HEK293 (cell line): Measurements from ENCODE around the gene PBX3.
A peak's percentile ranks its signal among the peaks of the same experiment; 100 is the strongest.

Source experiments
- CTCF ChIA-PET: fragments of 350-600 bp; formaldehyde crosslinking; extraction: SDS; loops from one replicate; lab custom pipeline; 2021; ENCODE audit warnings: antibody characterized with exemption; lab: Yijun Ruan, JAX
- POLR2A ChIA-PET: fragments of 300-600 bp; formaldehyde crosslinking; extraction: SDS; loops from one replicate; lab custom pipeline; 2020; ENCODE audit warnings: antibody characterized with exemption, inconsistent platforms; lab: Yijun Ruan, JAX
- H3K27ac ChIP-seq: fragments of 200-500 bp; sonication (Bioruptor generic); 2 replicates; pipeline ENCODE4 v1.5.1; 2014; ENCODE audit warnings: low read depth, low read length, control low read depth, inconsistent platforms; ENCODE audit errors: extremely low read depth
- H3K36me3 ChIP-seq, 2 experiments: fragments of 200-500 bp in 1 of 2; sonication (Bioruptor generic) in 1 of 2; 1 replicate in 1 of 2; 2 replicates in 1 of 2; pipeline ENCODE4 v1.5.1; 2014 to 2017; ENCODE audit warnings: inconsistent platforms in 2 of 2, low read length in 2 of 2; ENCODE audit not compliant: control insufficient read depth in 2 of 2, insufficient read depth in 1 of 2
- H3K4me1 ChIP-seq: fragments of 200-500 bp; sonication (Bioruptor generic); 2 replicates; pipeline ENCODE4 v1.5.1; 2014; ENCODE audit warnings: mild to moderate bottlenecking, low read length, inconsistent platforms; ENCODE audit not compliant: control insufficient read depth, insufficient read depth
- H3K4me3 ChIP-seq: 2 replicates; pipeline ENCODE4 v1.5.1; 2011; ENCODE audit warnings: low read depth, mild to moderate bottlenecking, control low read depth, low read length, moderate library complexity
- H3K9me3 ChIP-seq: fragments of 200-500 bp; sonication (Bioruptor generic); 2 replicates; pipeline ENCODE4 v1.5.1; 2014; ENCODE audit warnings: low read depth, low read length, inconsistent platforms; ENCODE audit not compliant: control insufficient read depth, insufficient read depth
- AEBP2 ChIP-seq: fragments of 450-650 bp; formaldehyde crosslinking; IDR thresholded peaks from 2 replicates; pipeline ENCODE4 v1.5.1; 2016; ENCODE audit warnings: missing biosample characterization, missing genetic modification characterization, borderline replicate concordance
- BCL6B ChIP-seq: fragments of 450-650 bp; formaldehyde crosslinking; IDR thresholded peaks from 2 replicates; pipeline ENCODE4 v1.5.1; 2017; ENCODE audit warnings: missing biosample characterization, missing genetic modification characterization
- FEZF1 ChIP-seq: fragments of 450-650 bp; formaldehyde crosslinking; IDR thresholded peaks from 2 replicates; pipeline ENCODE4 v1.5.1; 2016; ENCODE audit warnings: missing biosample characterization, missing genetic modification characterization
- KLF1 ChIP-seq: fragments of 450-650 bp; formaldehyde crosslinking; IDR thresholded peaks from 2 replicates; pipeline ENCODE4 v1.5.1; 2016; ENCODE audit warnings: missing biosample characterization, missing genetic modification characterization
- KLF16 ChIP-seq: fragments of 450-650 bp; formaldehyde crosslinking; IDR thresholded peaks from 2 replicates; pipeline ENCODE4 v1.5.1; 2017; ENCODE audit warnings: missing biosample characterization, missing genetic modification characterization
- PBX3 ChIP-seq: sonication (generic); formaldehyde crosslinking; IDR thresholded peaks from 2 replicates; pipeline ENCODE4 v1.8.1; 2022; ENCODE audit warnings: mild to moderate bottlenecking, moderate library complexity, missing genetic modification reagents
- SCRT2 ChIP-seq: fragments of 450-650 bp; formaldehyde crosslinking; IDR thresholded peaks from 2 replicates; pipeline ENCODE4 v1.5.1; 2016; ENCODE audit warnings: missing biosample characterization, missing genetic modification characterization
- SP2 ChIP-seq: fragments of 450-650 bp; formaldehyde crosslinking; IDR thresholded peaks from 2 replicates; pipeline ENCODE4 v1.5.1; 2016; ENCODE audit warnings: missing biosample characterization, missing genetic modification characterization
- TRIM28 ChIP-seq: IDR thresholded peaks from 2 replicates; pipeline ENCODE4 v1.6.1; 2011; ENCODE audit warnings: low read length, control low read depth, borderline replicate concordance
- ZBTB11 ChIP-seq: fragments of 450-650 bp; formaldehyde crosslinking; conservative IDR thresholded peaks from 2 replicates; pipeline ENCODE4 v1.5.1; 2016; ENCODE audit warnings: low read depth, missing biosample characterization, missing genetic modification characterization
- ZFP3 ChIP-seq: fragments of 450-650 bp; formaldehyde crosslinking; IDR thresholded peaks from 2 replicates; pipeline ENCODE4 v1.5.1; 2016; ENCODE audit warnings: low read depth, missing biosample characterization, missing genetic modification characterization
- ZFP41 ChIP-seq: fragments of 450-650 bp; formaldehyde crosslinking; IDR thresholded peaks from 2 replicates; pipeline ENCODE4 v1.5.1; 2016; ENCODE audit warnings: missing biosample characterization, missing genetic modification characterization, borderline replicate concordance
- ZFP69B ChIP-seq: fragments of 450-650 bp; formaldehyde crosslinking; IDR thresholded peaks from 2 replicates; pipeline ENCODE4 v1.5.1; 2016; ENCODE audit warnings: missing biosample characterization, missing genetic modification characterization
- ZNF10 ChIP-seq: fragments of 450-650 bp; formaldehyde crosslinking; IDR thresholded peaks from 2 replicates; pipeline ENCODE4 v1.5.1; 2017; ENCODE audit warnings: missing biosample characterization, missing genetic modification characterization
- ZNF138 ChIP-seq: fragments of 450-650 bp; formaldehyde crosslinking; IDR thresholded peaks from 2 replicates; pipeline ENCODE4 v1.5.1; 2016; ENCODE audit warnings: missing biosample characterization, missing genetic modification characterization, borderline replicate concordance
- ZNF146 ChIP-seq: fragments of 450-650 bp; formaldehyde crosslinking; IDR thresholded peaks from 2 replicates; pipeline ENCODE4 v1.5.1; 2016; ENCODE audit warnings: missing biosample characterization, missing genetic modification characterization
- ZNF214 ChIP-seq: fragments of 450-650 bp; formaldehyde crosslinking; IDR thresholded peaks from 2 replicates; pipeline ENCODE4 v1.5.1; 2017; ENCODE audit warnings: missing biosample characterization, mild to moderate bottlenecking, missing genetic modification characterization, borderline replicate concordance
- ZNF239 ChIP-seq: fragments of 450-650 bp; formaldehyde crosslinking; IDR thresholded peaks from 2 replicates; pipeline ENCODE4 v1.5.1; 2016; ENCODE audit warnings: missing biosample characterization, missing genetic modification characterization
- ZNF24 ChIP-seq: fragments of 450-650 bp; formaldehyde crosslinking; IDR thresholded peaks from 2 replicates; pipeline ENCODE4 v1.5.1; 2016; ENCODE audit warnings: missing biosample characterization, missing genetic modification characterization
- ZNF280D ChIP-seq: fragments of 450-650 bp; formaldehyde crosslinking; IDR thresholded peaks from 2 replicates; pipeline ENCODE4 v1.5.1; 2016; ENCODE audit warnings: missing biosample characterization, missing genetic modification characterization
- ZNF311 ChIP-seq: fragments of 450-650 bp; formaldehyde crosslinking; IDR thresholded peaks from 2 replicates; pipeline ENCODE4 v1.5.1; 2017; ENCODE audit warnings: missing biosample characterization, missing genetic modification characterization, borderline replicate concordance
- ZNF335 ChIP-seq: fragments of 450-650 bp; formaldehyde crosslinking; conservative IDR thresholded peaks from 2 replicates; pipeline ENCODE4 v1.5.1; 2016; ENCODE audit warnings: missing biosample characterization, missing genetic modification characterization
- ZNF366 ChIP-seq: fragments of 450-650 bp; formaldehyde crosslinking; conservative IDR thresholded peaks from 2 replicates; pipeline ENCODE4 v1.5.1; 2016; ENCODE audit warnings: missing biosample characterization, missing genetic modification characterization
- ZNF544 ChIP-seq: fragments of 450-650 bp; formaldehyde crosslinking; IDR thresholded peaks from 2 replicates; pipeline ENCODE4 v1.5.0; 2017; ENCODE audit warnings: missing biosample characterization, missing genetic modification characterization
- ZNF629 ChIP-seq: fragments of 450-650 bp; formaldehyde crosslinking; IDR thresholded peaks from 2 replicates; pipeline ENCODE4 v1.5.1; 2017; ENCODE audit warnings: missing biosample characterization, missing genetic modification characterization
- ZNF707 ChIP-seq: fragments of 450-650 bp; formaldehyde crosslinking; IDR thresholded peaks from 2 replicates; pipeline ENCODE4 v1.5.1; 2016; ENCODE audit warnings: missing biosample characterization, missing genetic modification characterization
- ZNF768 ChIP-seq: fragments of 450-650 bp; formaldehyde crosslinking; IDR thresholded peaks from 2 replicates; pipeline ENCODE4 v1.5.1; 2018; ENCODE audit warnings: missing biosample characterization, mild to moderate bottlenecking, missing genetic modification characterization
- ZNF776 ChIP-seq: fragments of 450-650 bp; formaldehyde crosslinking; IDR thresholded peaks from 2 replicates; pipeline ENCODE4 v1.5.0; 2017; ENCODE audit warnings: missing biosample characterization, missing genetic modification characterization, borderline replicate concordance

The PBX3 gene

GRCh38 chr9:125746017-125746773 lies 978 bp upstream of the PBX3 start (continued):
- TF ChIP-seq ZNF280D = 0 out of 2 replicates have a peak, but pooled peaks have one; percentile 22
- TF ChIP-seq SCRT2 (tag by site-specific recombination) = no peak
- no peak for TF ChIP-seq FEZF1 (tag by site-specific recombination)
- 0 out of 2 replicates have a peak, but pooled peaks have one; percentile 36 for TF ChIP-seq ZNF239 (tag by site-specific recombination)
- no peak for TF ChIP-seq ZNF707
- peak; percentile 72 for TF ChIP-seq KLF1
- peak; percentile 42 for TF ChIP-seq ZNF366
- peak; percentile 76 for TF ChIP-seq ZNF335 (tag by site-specific recombination)
- peak; percentile 14; the same call in 1 of the 2 replicates for TF ChIP-seq ZNF146 (tag by site-specific recombination)
- no peak for TF ChIP-seq ZNF311 (tag by site-specific recombination)
- TF ChIP-seq ZNF768 (tag by site-specific recombination) = no peak; the same call in 1 of the 2 replicates
- TF ChIP-seq BCL6B (tag by site-specific recombination) = no peak
- TF ChIP-seq ZFP69B (tag by site-specific recombination) = peak; percentile 91
- TF ChIP-seq AEBP2 = no peak
- no peak for TF ChIP-seq ZFP41 (tag by site-specific recombination)
- TF ChIP-seq ZNF214 (tag by site-specific recombination) = no peak
- TF ChIP-seq ZNF138 (tag by site-specific recombination) = no peak

GRCh38 chr9:125746774-125747052 lies 460 bp upstream of the PBX3 start:
- H3K27ac ChIP-seq = peak overlapping the region; percentile 95
- 0 out of 3 replicates have a peak, but pooled peaks cover 0 to 4% of the 10 kb centered on the region in 2 experiments for H3K36me3 ChIP-seq
- TF ChIP-seq ZFP3 (tag by site-specific recombination) = no peak
- no peak for TF ChIP-seq TRIM28
- TF ChIP-seq ZNF214 (tag by site-specific recombination) = no peak
- no peak for TF ChIP-seq KLF16 (tag by site-specific recombination)
- TF ChIP-seq ZNF544 (tag by site-specific recombination) = no peak
- TF ChIP-seq SP2 (tag by site-specific recombination) = no peak
- no peak for TF ChIP-seq ZNF776 (tag by site-specific recombination)
- no peak for TF ChIP-seq PBX3 (CRISPR knock-in tag)
- no peak for TF ChIP-seq ZNF24 (tag by site-specific recombination)
- TF ChIP-seq ZNF10 (tag by site-specific recombination) = no peak
- no peak for TF ChIP-seq ZBTB11
- TF ChIP-seq ZNF629 (tag by site-specific recombination) = no peak
- CTCF ChIA-PET = interaction anchor here (1.7 kb wide), 1 partner anchor 339 kb away, joined by 8 read pairs; no protein-coding TSS in a partner anchor
- H3K9me3 ChIP-seq = no peaks in the 10 kb centered on the region
- H3K4me3 ChIP-seq = peak overlapping the region; percentile 69
- POLR2A ChIA-PET = interaction anchor here (0.6 to 2.3 kb wide), 3 partner anchors 40 to 1697 kb away, joined by 4 to 20 read pairs (median 6); partner anchors contain the start of gene MAPKAP1
- peaks cover 20% of the 10 kb centered on the region for H3K4me1 ChIP-seq
